HG03432 (cell line): ENCODE data around the gene HOXA7.

Source experiments
- ATAC-seq: cut with Tn5 transposase; IDR thresholded peaks from one replicate; pipeline ENCODE4 v1.9.1; 2021; ENCODE audit warnings: mild to moderate bottlenecking, moderate library complexity; ENCODE audit not compliant: unreplicated experiment

HOXA7 gene

GRCh38 chr7:27123007-27123476, 33.4 kb downstream of the HOXA7 start:
- no peak for ATAC-seq

GRCh38 chr7:27122077-27122910, 34.2 kb downstream of the HOXA7 start:
- no peak for ATAC-seq

GRCh38 chr7:27121684-27122076, 34.8 kb downstream of the HOXA7 start:
- no peak for ATAC-seq

- no peak for ATAC-seq
Measured at GRCh38 chr7:27119412-27119911, 37.0 kb downstream of the HOXA7 start.

- ATAC-seq = no peak
Measured at GRCh38 chr7:27118580-27118979, 37.9 kb downstream of the HOXA7 start.

GRCh38 chr7:27117887-27118491, 38.5 kb downstream of the HOXA7 start:
- no peak for ATAC-seq

- ATAC-seq = no peak
Measured at GRCh38 chr7:27116962-27117886, 39.3 kb downstream of the HOXA7 start.

- no peak for ATAC-seq
Measured at GRCh38 chr7:27116031-27116961, 40.2 kb downstream of the HOXA7 start.

- no peak for ATAC-seq
Measured at GRCh38 chr7:27115221-27116026, 41.1 kb downstream of the HOXA7 start.

- no peak for ATAC-seq
Measured at GRCh38 chr7:27114881-27115220, 41.6 kb downstream of the HOXA7 start.

- no peak for ATAC-seq
Measured at GRCh38 chr7:27113991-27114769, 42.3 kb downstream of the HOXA7 start.

GRCh38 chr7:27112955-27113949, 43.2 kb downstream of the HOXA7 start:
- no peak for ATAC-seq

- no peak for ATAC-seq
Measured at GRCh38 chr7:27112361-27112760, 44.1 kb downstream of the HOXA7 start.

GRCh38 chr7:27111751-27112277, 44.7 kb downstream of the HOXA7 start:
- no peak for ATAC-seq

- ATAC-seq = no peak
Measured at GRCh38 chr7:27111042-27111750, 45.3 kb downstream of the HOXA7 start.
